HG02943 (cell line): ENCODE results near the gene FBXO44.
A peak's percentile ranks its signal among the peaks of the same experiment; 100 is the strongest.

Experiments used
- ATAC-seq: cut with Tn5 transposase; IDR thresholded peaks from one replicate; pipeline ENCODE4 v1.9.1; 2021; ENCODE audit warnings: mild to moderate bottlenecking, low read depth, moderate library complexity; ENCODE audit not compliant: unreplicated experiment

FBXO44 gene

GRCh38 chr1:11654939-11655808 is 497 bp downstream of the FBXO44 start:
- ATAC-seq, result no peak

GRCh38 chr1:11657654-11658053 is 3.0 kb downstream of the FBXO44 start:
- ATAC-seq, result no peak

- no peak for ATAC-seq
Measured at GRCh38 chr1:11658542-11658941, 3.9 kb downstream of the FBXO44 start.

GRCh38 chr1:11659748-11660147 is 5.1 kb downstream of the FBXO44 start:
- no peak for ATAC-seq

- ATAC-seq, result no peak
Measured at GRCh38 chr1:11661103-11661502, 6.4 kb downstream of the FBXO44 start.

- peak; percentile 54 for ATAC-seq
Measured at GRCh38 chr1:11664336-11665065, 9.8 kb downstream of the FBXO44 start.

- no peak for ATAC-seq
Measured at GRCh38 chr1:11668516-11668915, 13.8 kb downstream of the FBXO44 start.

- no peak for ATAC-seq
Measured at GRCh38 chr1:11670747-11671146, 16.1 kb downstream of the FBXO44 start.

GRCh38 chr1:11671205-11671543 is 16.5 kb downstream of the FBXO44 start:
- ATAC-seq, result no peak

GRCh38 chr1:11671544-11672286 is 17.0 kb downstream of the FBXO44 start:
- ATAC-seq, result no peak

- ATAC-seq, result no peak
Measured at GRCh38 chr1:11673089-11673769, 18.6 kb downstream of the FBXO44 start.

- no peak for ATAC-seq
Measured at GRCh38 chr1:11674488-11674887, 19.8 kb downstream of the FBXO44 start.

- no peak for ATAC-seq
Measured at GRCh38 chr1:11675325-11675724, 20.6 kb downstream of the FBXO44 start.

GRCh38 chr1:11676386-11677103 is 21.9 kb downstream of the FBXO44 start:
- no peak for ATAC-seq

GRCh38 chr1:11678442-11678841 is 23.8 kb downstream of the FBXO44 start:
- ATAC-seq, result no peak

- peak; percentile 16 for ATAC-seq
Measured at GRCh38 chr1:11680270-11681070, 25.8 kb downstream of the FBXO44 start.

- ATAC-seq, result peak; percentile 84
Measured at GRCh38 chr1:11681071-11681771, 26.5 kb downstream of the FBXO44 start, which contains the start of gene MAD2L2. Gene MAD2L2, minus strand, starts transcription at chr1:11681148. Its CDS starts 547 bp downstream, at chr1:11680601.

GRCh38 chr1:11682287-11682771 is 27.7 kb downstream of the FBXO44 start:
- no peak for ATAC-seq
